Measurements from ENCODE around the gene RBPMS2.
A peak's percentile ranks its signal among the peaks of the same experiment; 100 is the strongest.

The RBPMS2 gene

GRCh38 chr15:64809649-64810496, 34.5 kb upstream of the RBPMS2 start:
- TF ChIP-seq CTCF (IDR thresholded peaks at IDR 0.05; ENCODE audit: extremely low read depth, insufficient read depth, missing control alignments), result peak; percentile 94
- peak; percentile 84 for DNase-seq (ENCODE audit: low spot score)
- in situ Hi-C loops (cut with MboI; ENCODE audit: low pct_unique_long_range_greater_than_20kb, low sequenced_read_pairs, unreplicated experiment), result loop anchor here (5.0 kb wide), 1 partner anchor 78 kb away; no protein-coding TSS in a partner anchor

- DNase-seq (ENCODE audit: low spot score), result no peak
- TF ChIP-seq CTCF (IDR thresholded peaks at IDR 0.05; ENCODE audit: extremely low read depth, insufficient read depth, missing control alignments), result no peak
- in situ Hi-C loops (cut with MboI; ENCODE audit: low pct_unique_long_range_greater_than_20kb, low sequenced_read_pairs, unreplicated experiment), result loop anchor here (5.0 kb wide), 1 partner anchor 77 kb away; no protein-coding TSS in a partner anchor
These were observed 33.5 kb upstream of the RBPMS2 start for GRCh38 chr15:64808785-64809453.

- DNase-seq (ENCODE audit: low spot score), result no peak
- in situ Hi-C loops (cut with MboI; ENCODE audit: low pct_unique_long_range_greater_than_20kb, low sequenced_read_pairs, unreplicated experiment), result loop anchor here (5.0 kb wide), 1 partner anchor 75 kb away; no protein-coding TSS in a partner anchor
- no peak for TF ChIP-seq CTCF (IDR thresholded peaks at IDR 0.05; ENCODE audit: extremely low read depth, insufficient read depth, missing control alignments)
These were observed 32.4 kb upstream of the RBPMS2 start for GRCh38 chr15:64807751-64808222.

- in situ Hi-C loops (cut with MboI; ENCODE audit: low pct_unique_long_range_greater_than_20kb, low sequenced_read_pairs, unreplicated experiment), result loop anchor here (5.0 kb wide), 1 partner anchor 75 kb away; no protein-coding TSS in a partner anchor
- no peak for DNase-seq (ENCODE audit: low spot score)
These were observed 31.8 kb upstream of the RBPMS2 start for GRCh38 chr15:64807051-64807749.

GRCh38 chr15:64806509-64806908, 31.1 kb upstream of the RBPMS2 start:
- no peak for DNase-seq (ENCODE audit: low spot score)
- in situ Hi-C loops (cut with MboI; ENCODE audit: low pct_unique_long_range_greater_than_20kb, low sequenced_read_pairs, unreplicated experiment), result loop anchor here (5.0 kb wide), 1 partner anchor 74 kb away; no protein-coding TSS in a partner anchor
- TF ChIP-seq CTCF (IDR thresholded peaks at IDR 0.05; ENCODE audit: extremely low read depth, insufficient read depth, missing control alignments), result no peak

More at GRCh38 chr15:64807051-64807749, 31.8 kb upstream of the RBPMS2 start:
- TF ChIP-seq CTCF (IDR thresholded peaks at IDR 0.05; ENCODE audit: extremely low read depth, insufficient read depth, missing control alignments), result no peak

GRCh38 chr15:64804619-64805018, 29.2 kb upstream of the RBPMS2 start:
- TF ChIP-seq CTCF (IDR thresholded peaks at IDR 0.05; ENCODE audit: extremely low read depth, insufficient read depth, missing control alignments), result no peak
- no peak for DNase-seq (ENCODE audit: low spot score)
- in situ Hi-C loops (cut with MboI; ENCODE audit: low pct_unique_long_range_greater_than_20kb, low sequenced_read_pairs, unreplicated experiment), result loop anchor here (5.0 kb wide), 1 partner anchor 72 kb away; no protein-coding TSS in a partner anchor
